GM10248 (cell line): ENCODE results near the gene PLXNA3.
A peak's percentile ranks its signal among the peaks of the same experiment; 100 is the strongest.

ENCODE experiments used
- CTCF ChIA-PET: fragments of 300-600 bp; sonication (Branson Sonifier 250); formaldehyde crosslinking; extraction: SDS; loops from one replicate; lab custom pipeline; 2021; ENCODE audit warnings: antibody characterized with exemption; lab: Yijun Ruan, JAX
- POLR2A ChIA-PET: fragments of 350-650 bp; sonication (Branson Sonifier 250); formaldehyde crosslinking; extraction: SDS; loops from one replicate; lab custom pipeline; 2020; ENCODE audit warnings: antibody characterized with exemption; lab: Yijun Ruan, JAX
- DNase-seq: peaks from one replicate; pipeline ENCODE4 v3.0.0; 2012; ENCODE audit errors: extremely low spot score
- TF ChIP-seq, protein P1 (sequence below): IDR thresholded peaks from 2 replicates; pipeline ENCODE4 v1.5.1; 2012; ENCODE audit warnings: mild to moderate bottlenecking, low read depth; ENCODE audit errors: extremely low read depth, missing control alignments, control extremely low read depth

The PLXNA3 gene

DNA sequence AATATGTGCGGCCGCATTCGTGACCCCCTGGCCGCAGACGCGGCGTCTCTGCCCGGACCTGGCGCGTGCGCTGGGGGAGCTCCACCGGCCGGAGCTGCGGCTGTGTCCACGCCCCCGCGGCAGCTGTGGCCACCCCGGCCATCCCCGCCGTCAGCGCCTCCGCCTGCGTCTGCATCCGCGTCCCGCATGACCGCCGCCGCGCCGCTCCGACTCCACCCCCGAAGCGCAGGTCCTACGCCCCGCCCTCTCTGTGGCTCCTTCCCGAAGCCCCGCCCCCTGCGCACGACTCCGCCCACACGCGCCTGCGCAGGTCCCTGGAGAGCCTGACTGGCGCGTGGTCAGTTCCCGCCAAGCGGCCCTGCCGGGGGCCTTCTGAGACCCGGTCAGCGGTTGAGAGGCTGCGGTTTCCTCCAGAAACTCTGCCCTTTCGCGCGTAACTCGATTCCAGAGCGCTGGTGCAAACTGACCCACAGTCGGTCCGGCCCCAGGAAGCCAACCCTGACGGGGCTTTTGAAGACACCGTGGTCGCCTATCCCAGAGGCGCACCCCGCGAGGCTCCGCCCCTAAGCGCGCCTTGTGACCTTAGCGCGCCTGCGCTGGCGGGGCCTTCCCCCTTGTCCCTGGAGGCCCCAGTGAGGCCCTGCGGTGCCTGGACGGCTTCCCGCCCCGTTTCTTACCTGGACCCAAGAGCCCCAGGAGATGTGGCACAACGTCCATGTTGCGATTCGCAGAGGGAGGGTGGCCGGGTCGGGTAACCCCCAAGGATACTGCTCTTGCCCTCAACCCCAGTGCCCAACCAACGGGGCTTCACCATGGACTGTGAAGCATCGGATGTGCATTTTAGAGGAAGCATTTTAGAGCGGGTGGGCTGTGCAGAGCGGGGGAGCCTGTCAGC, 20.9 kb downstream of the PLXNA3 start, which contains the start of gene LAGE3:
Gene LAGE3 (minus strand): TSS at position 554 of the 895 bp plus-strand sequence. CDS start 366 bp downstream, at position 188.
- ChIA-PET CTCF (no interaction called here), POLR2A (interaction anchor here (0.6 to 1.0 kb wide), 3 partner anchors 10 to 33 kb away, joined by 3 to 5 read pairs (median 3); partner anchors contain the start of gene SLC10A3)
- TF ChIP-seq, protein P1, sequence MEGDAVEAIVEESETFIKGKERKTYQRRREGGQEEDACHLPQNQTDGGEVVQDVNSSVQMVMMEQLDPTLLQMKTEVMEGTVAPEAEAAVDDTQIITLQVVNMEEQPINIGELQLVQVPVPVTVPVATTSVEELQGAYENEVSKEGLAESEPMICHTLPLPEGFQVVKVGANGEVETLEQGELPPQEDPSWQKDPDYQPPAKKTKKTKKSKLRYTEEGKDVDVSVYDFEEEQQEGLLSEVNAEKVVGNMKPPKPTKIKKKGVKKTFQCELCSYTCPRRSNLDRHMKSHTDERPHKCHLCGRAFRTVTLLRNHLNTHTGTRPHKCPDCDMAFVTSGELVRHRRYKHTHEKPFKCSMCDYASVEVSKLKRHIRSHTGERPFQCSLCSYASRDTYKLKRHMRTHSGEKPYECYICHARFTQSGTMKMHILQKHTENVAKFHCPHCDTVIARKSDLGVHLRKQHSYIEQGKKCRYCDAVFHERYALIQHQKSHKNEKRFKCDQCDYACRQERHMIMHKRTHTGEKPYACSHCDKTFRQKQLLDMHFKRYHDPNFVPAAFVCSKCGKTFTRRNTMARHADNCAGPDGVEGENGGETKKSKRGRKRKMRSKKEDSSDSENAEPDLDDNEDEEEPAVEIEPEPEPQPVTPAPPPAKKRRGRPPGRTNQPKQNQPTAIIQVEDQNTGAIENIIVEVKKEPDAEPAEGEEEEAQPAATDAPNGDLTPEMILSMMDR, result no peak
- peak; percentile 91 for DNase-seq

DNA sequence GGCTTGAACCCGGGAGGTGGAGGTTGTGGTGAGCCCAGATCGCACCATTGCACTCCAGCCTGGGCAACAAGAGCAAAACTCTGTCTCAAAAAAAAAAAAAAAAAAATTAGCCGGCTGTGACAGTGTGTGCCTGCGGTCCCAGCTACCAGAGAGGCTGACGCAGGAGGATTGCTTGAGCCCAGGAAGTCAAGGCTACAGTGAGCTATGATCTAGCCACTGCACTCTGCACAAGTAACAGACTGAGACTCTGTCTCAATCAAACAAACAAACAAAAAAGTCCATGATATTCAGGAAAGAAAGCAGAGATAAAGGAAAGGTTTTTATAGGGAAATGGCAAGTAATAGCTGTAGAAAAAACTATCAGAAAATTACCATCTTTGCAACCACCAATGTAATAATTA, 23.1 kb downstream of the PLXNA3 start:
- POLR2A ChIA-PET, result no interaction called here
- DNase-seq, result no peak
- TF ChIP-seq, protein P1, result no peak
- CTCF ChIA-PET, result interaction anchor here (0.7 to 1.5 kb wide), 3 partner anchors 19 to 53 kb away, joined by 3 read pairs; no protein-coding TSS in a partner anchor

- DNase-seq, result no peak
- ChIA-PET CTCF (no interaction called here), POLR2A (interaction anchor here (0.7 kb wide), 1 partner anchor 16 kb away, joined by 3 read pairs; no protein-coding TSS in a partner anchor)
- TF ChIP-seq, protein P1, result no peak
These were observed 24.0 kb downstream of the PLXNA3 start for GRCh38 chrX:154481911-154482601.

GRCh38 chrX:154482786-154483185, 24.7 kb downstream of the PLXNA3 start:
- no peak for DNase-seq
- ChIA-PET POLR2A (no interaction called here), CTCF (no interaction called here)
- TF ChIP-seq, protein P1, result no peak

GRCh38 chrX:154483325-154483724, 25.2 kb downstream of the PLXNA3 start:
- POLR2A ChIA-PET, result no interaction called here
- DNase-seq, result no peak
- TF ChIP-seq, protein P1, result no peak
- CTCF ChIA-PET, result interaction anchor here (1.3 kb wide), 1 partner anchor 29 kb away, joined by 4 read pairs; no protein-coding TSS in a partner anchor

- CTCF ChIA-PET, result interaction anchor here (0.9 to 1.3 kb wide), 2 partner anchors 30 to 83 kb away, joined by 3 to 4 read pairs; no protein-coding TSS in a partner anchor
- TF ChIP-seq, protein P1, result no peak
- POLR2A ChIA-PET, result no interaction called here
- DNase-seq, result no peak
These were observed 26.4 kb downstream of the PLXNA3 start for GRCh38 chrX:154484255-154485149.
